ENCODE results near the gene PTPRD.

DNA sequence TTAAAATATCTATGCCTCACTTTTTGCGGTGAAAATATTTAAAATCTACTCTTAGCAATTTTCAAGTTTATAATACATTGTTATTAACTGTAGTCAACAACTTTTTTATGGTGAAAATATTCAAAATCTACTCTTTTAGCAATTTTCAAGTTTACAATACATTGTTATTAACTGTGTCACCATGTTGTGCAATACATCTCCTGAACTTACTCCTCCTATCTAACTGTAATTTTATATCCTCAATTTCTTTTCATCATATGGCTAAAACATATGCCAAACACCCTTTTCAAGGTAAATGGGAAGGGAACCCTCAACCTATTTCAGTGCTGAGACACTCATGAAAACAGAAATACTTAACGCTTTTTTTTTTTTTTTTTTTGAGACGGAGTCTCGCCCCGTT lies 1830.6 kb downstream of the PTPRD start:
- TF ChIP-seq CTCF (IDR thresholded peaks at IDR 0.05) (no peak), POLR2A (IDR thresholded peaks at IDR 0.05) (no peak), EP300 (IDR thresholded peaks at IDR 0.05) (no peak)

All from ovary (tissue), 3 donors.